Activated T-helper 2 cell treated with anti-CD3 and anti-CD28 coated beads, Interferon-gamma antibody, Interleukin-2, Interleukin-4, amounts not matched to agents 10 μg/mL and 5 μg/mL and 100 μg/mL, durations not matched to agents 14 hours and 24 hours and 36 hours (primary cell): ENCODE measurements around the gene ZNF556. TPM values are rescaled to one million over a fixed set of nuclear protein-coding genes. Genes with fewer than 3 reads are reported as not detected.
"Not testable (repeated sequence)": the region's sequence is repeated elsewhere in the genome, so short reads cannot be mapped to it uniquely, and the experiment has no call there.

ENCODE experiments used
- DNase-seq: peaks from one replicate; pipeline ENCODE4 v3.0.0; 2021; ENCODE audit warnings: low spot score
- H3K27ac Mint-ChIP-seq: one replicate; pipeline ENCODE4 v1.8.0; 2021; ENCODE audit warnings: mixed read lengths
- H3K27me3 Mint-ChIP-seq: one replicate; pipeline ENCODE4 v1.8.0; 2021; ENCODE audit warnings: low read depth, mixed read lengths
- H3K36me3 Mint-ChIP-seq: one replicate; pipeline ENCODE4 v1.8.0; 2021; ENCODE audit warnings: low read depth, mixed read lengths
- H3K4me1 Mint-ChIP-seq: one replicate; pipeline ENCODE4 v1.8.0; 2021; ENCODE audit warnings: low read depth, mixed read lengths
- H3K4me3 Mint-ChIP-seq: one replicate; pipeline ENCODE4 v1.8.0; 2021; ENCODE audit warnings: low read depth, mild to moderate bottlenecking, moderate library complexity, mixed read lengths
- H3K9me3 Mint-ChIP-seq: one replicate; pipeline ENCODE4 v1.8.0; 2021; ENCODE audit warnings: mixed read lengths
- intact Hi-C: fragments of 100-400 bp; cut with micrococcal nuclease; formaldehyde crosslinking; loops from one replicate; pipeline ENCODE4 v1.15.1; 2023
- total RNA-seq: library from RNA; stranded (reverse); gene quantifications from 2 replicates; pipeline ENCODE4 v1.2.3, GENCODE V29; 2022

The ZNF556 gene
- total RNA-seq, 1 donor from 2014 or later = not detected

- Mint-ChIP-seq H3K27me3 (no peaks in the 10 kb centered on the region), H3K27ac (no peak overlapping the region), H3K9me3 (peaks cover 36% of the 10 kb centered on the region), H3K4me1 (no peaks in the 10 kb centered on the region), H3K4me3 (no peak overlapping the region), H3K36me3 (no peaks in the 10 kb centered on the region)
- intact Hi-C loops = no loop called here
- no peak for DNase-seq
Measured at GRCh38 chr19:2865334-2866100, 1.6 kb upstream of the ZNF556 start.

DNA sequence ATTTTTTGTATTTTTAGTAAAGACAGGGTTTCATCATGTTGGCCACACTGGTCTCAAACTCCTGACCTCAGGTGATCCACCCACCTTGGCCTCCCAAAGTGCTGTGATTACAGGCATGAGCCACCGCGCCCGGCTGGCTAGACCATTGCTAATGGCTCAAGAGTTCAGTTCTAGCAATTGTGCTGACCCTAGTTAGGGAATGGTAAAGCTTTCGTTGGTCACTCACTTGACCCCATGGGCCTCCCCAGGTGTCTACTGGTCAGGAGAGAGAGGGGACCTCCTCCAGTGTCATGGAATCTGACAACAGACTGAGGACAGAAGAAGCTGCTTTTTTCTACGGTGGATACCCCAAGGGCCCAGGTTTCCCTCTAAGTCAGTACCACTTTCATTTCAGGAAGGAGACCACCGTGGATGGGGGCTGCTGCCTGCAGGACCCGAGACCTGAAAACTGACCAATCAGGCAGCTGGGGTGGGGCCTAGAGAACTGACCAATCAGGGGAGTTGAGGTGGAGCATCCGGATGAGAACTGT lies 575 bp upstream of the ZNF556 start:
- no peak overlapping the region for H3K4me3 Mint-ChIP-seq
- H3K9me3 Mint-ChIP-seq = peaks cover 42% of the 10 kb centered on the region
- H3K4me1 Mint-ChIP-seq = no peaks in the 10 kb centered on the region
- H3K27ac Mint-ChIP-seq = no peak overlapping the region
- DNase-seq = no peak
- H3K27me3 Mint-ChIP-seq = no peaks in the 10 kb centered on the region
- no peaks in the 10 kb centered on the region for H3K36me3 Mint-ChIP-seq
- intact Hi-C loops = no loop called here

- Mint-ChIP-seq H3K4me3 (no peak overlapping the region), H3K27me3 (no peaks in the 10 kb centered on the region), H3K36me3 (no peaks in the 10 kb centered on the region), H3K4me1 (no peaks in the 10 kb centered on the region), H3K27ac (no peak overlapping the region), H3K9me3 (peaks cover 36% of the 10 kb centered on the region)
- intact Hi-C loops = no loop called here
- no peak for DNase-seq
Measured at GRCh38 chr19:2869618-2870017, 2.5 kb downstream of the ZNF556 start.

GRCh38 chr19:2872175-2872574 lies 5.0 kb downstream of the ZNF556 start:
- H3K4me3 Mint-ChIP-seq, H3K27ac Mint-ChIP-seq, H3K27me3 Mint-ChIP-seq, intact Hi-C loops, H3K4me1 Mint-ChIP-seq, H3K36me3 Mint-ChIP-seq, DNase-seq: not testable (repeated sequence)
- peaks cover 35% of the 10 kb centered on the region for H3K9me3 Mint-ChIP-seq

GRCh38 chr19:2877398-2878331 lies 10.5 kb downstream of the ZNF556 start:
- H3K4me1 Mint-ChIP-seq = no peaks in the 10 kb centered on the region
- peaks cover 10% of the 10 kb centered on the region for H3K36me3 Mint-ChIP-seq
- intact Hi-C loops = no loop called here
- no peak for DNase-seq
- H3K4me3 Mint-ChIP-seq = no peak overlapping the region
- no peak overlapping the region for H3K27ac Mint-ChIP-seq
- H3K9me3 Mint-ChIP-seq = peaks cover 27% of the 10 kb centered on the region
- no peaks in the 10 kb centered on the region for H3K27me3 Mint-ChIP-seq

DNA sequence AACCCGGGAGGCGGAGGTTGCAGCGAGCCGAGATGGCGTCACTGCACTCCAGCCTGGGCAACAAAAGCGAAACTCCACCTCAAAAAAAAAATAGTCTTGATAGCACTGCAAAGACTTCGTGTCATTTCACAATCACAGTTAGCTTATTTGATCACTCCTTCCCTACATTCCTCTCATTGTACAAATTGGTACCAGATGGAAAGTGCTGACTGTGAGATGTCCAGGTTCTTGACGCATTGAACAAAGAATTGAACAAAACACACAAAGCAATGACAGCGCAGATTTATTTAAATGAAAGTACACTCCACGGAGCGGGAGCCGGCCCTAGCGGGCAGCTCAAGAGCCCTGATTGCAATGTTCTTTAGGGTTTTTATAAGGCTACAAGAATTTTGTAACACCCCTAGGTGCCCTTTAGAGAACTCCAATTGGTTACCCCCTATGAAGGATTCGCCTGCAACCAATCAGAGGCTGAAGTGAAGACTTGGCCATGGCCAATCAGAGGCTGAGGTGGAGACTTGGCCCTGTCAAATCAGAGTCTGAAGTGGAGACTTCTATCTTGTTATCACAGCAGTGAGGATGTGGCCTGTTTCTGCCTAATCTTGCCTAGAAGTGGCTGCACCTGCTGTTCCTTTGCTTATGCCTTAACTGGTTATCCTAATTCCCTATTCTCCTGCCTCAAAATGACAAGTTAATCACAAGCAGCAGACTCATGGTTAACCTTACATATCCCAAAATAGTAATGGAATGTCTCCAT lies 16.7 kb downstream of the ZNF556 start:
- H3K9me3 Mint-ChIP-seq = peaks cover 12% of the 10 kb centered on the region
- no peak overlapping the region for H3K4me3 Mint-ChIP-seq
- no peak overlapping the region for H3K27ac Mint-ChIP-seq
- H3K27me3 Mint-ChIP-seq = no peaks in the 10 kb centered on the region
- intact Hi-C loops = no loop called here
- DNase-seq = no peak
- H3K4me1 Mint-ChIP-seq = no peaks in the 10 kb centered on the region
- H3K36me3 Mint-ChIP-seq = no peaks in the 10 kb centered on the region

- intact Hi-C loops = no loop called here
- H3K9me3 Mint-ChIP-seq = peaks cover 7% of the 10 kb centered on the region
Measured at GRCh38 chr19:2885736-2886135, 18.6 kb downstream of the ZNF556 start.

DNA sequence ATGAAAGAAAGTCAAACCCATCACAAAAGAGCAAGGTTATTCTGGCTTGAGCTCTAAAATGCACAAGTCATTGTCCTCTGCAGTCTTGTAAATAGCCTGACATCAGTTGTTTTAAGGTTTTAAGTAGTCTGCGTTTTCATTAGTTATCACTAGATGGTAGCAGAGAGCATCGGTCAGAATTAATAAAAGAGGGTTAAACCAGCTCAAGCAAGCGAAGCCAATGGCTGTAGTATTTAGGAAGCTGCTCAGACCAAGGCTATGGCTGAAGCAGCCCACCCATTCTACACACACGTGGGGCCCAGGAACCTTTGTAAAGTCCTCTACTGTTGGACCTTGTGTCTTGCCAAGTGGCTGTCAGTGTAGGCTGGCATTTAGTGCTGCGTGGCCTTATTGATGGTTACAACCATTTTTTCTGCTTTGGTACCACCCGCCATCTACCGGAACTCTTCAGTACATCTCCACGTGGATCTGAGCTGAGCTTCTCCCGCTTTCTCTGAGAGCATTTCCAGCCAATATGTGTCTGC lies 20.3 kb downstream of the ZNF556 start:
- no peak for DNase-seq
- intact Hi-C loops = no loop called here
- H3K27ac Mint-ChIP-seq = no peak overlapping the region
- H3K4me1 Mint-ChIP-seq = no peaks in the 10 kb centered on the region
- no peaks in the 10 kb centered on the region for H3K36me3 Mint-ChIP-seq
- no peak overlapping the region for H3K4me3 Mint-ChIP-seq
- H3K9me3 Mint-ChIP-seq = peaks cover 7% of the 10 kb centered on the region
- no peaks in the 10 kb centered on the region for H3K27me3 Mint-ChIP-seq

More at GRCh38 chr19:2885736-2886135, 18.6 kb downstream of the ZNF556 start:
- no peak overlapping the region for H3K27ac Mint-ChIP-seq
- DNase-seq = no peak
- no peaks in the 10 kb centered on the region for H3K27me3 Mint-ChIP-seq
- H3K4me3 Mint-ChIP-seq = no peak overlapping the region
- no peaks in the 10 kb centered on the region for H3K4me1 Mint-ChIP-seq
- H3K36me3 Mint-ChIP-seq = no peaks in the 10 kb centered on the region

- peaks cover 1% of the 10 kb centered on the region for H3K9me3 Mint-ChIP-seq
- intact Hi-C loops = no loop called here
- no peak for DNase-seq
- H3K4me3 Mint-ChIP-seq = no peak overlapping the region
- no peaks in the 10 kb centered on the region for H3K4me1 Mint-ChIP-seq
- H3K27me3 Mint-ChIP-seq = no peaks in the 10 kb centered on the region
- H3K36me3 Mint-ChIP-seq = no peaks in the 10 kb centered on the region
- no peak overlapping the region for H3K27ac Mint-ChIP-seq
Measured at GRCh38 chr19:2888731-2889224, 21.6 kb downstream of the ZNF556 start.

DNA sequence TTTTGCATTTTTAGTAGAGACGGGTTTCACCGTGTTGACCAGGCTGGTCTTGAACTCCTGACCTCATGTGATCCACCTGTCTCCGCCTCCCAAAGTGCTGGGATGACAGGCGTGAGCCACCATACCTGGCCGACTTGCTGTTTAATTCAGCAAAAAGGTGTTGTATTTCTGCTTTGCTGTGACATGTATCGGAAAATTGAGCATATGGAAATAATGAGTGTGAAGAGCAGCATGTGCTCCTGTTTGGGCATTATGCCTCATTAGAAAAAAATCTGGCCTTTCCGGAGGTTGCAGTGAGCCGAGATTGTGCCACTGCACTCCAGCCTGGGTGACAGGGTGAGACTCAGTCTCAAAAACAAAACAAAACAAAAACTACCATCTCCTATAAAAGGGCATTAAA lies 23.4 kb downstream of the ZNF556 start:
- H3K4me1 Mint-ChIP-seq, H3K9me3 Mint-ChIP-seq, H3K4me3 Mint-ChIP-seq, H3K27ac Mint-ChIP-seq, intact Hi-C loops, H3K36me3 Mint-ChIP-seq, DNase-seq, H3K27me3 Mint-ChIP-seq: not testable (repeated sequence)

DNA sequence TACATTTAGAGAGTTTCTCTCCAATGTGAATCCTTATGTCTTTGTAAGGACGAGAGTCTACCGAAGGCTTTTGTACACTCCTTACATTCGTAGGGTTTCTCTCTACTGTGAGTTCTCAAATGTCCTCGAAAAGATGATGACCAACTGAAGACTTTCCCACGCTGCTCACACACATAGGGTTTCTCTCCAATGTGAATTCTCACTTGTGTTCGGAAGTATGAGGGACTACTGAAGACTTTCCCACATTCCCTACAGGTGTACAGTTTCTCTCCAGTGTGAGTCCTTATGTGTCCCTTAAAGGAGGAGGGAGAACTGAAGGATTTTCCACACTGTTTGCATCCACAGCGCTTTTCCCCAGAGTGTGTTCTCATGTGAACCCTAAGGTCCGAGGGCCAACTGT lies 29.6 kb downstream of the ZNF556 start:
- Mint-ChIP-seq H3K4me3 (no peak overlapping the region), H3K36me3 (no peaks in the 10 kb centered on the region), H3K9me3 (peaks cover 15% of the 10 kb centered on the region), H3K27ac (no peak overlapping the region), H3K4me1 (peaks cover 4% of the 10 kb centered on the region), H3K27me3 (no peaks in the 10 kb centered on the region)
- intact Hi-C loops = no loop called here
- no peak for DNase-seq
